IPS-18a (cell line): ENCODE measurements around the gene CDH11.

Source experiments
- H3K27ac ChIP-seq: one replicate; pipeline ENCODE4 v1.5.1; 2013; ENCODE audit warnings: low read length
- H3K27me3 ChIP-seq: one replicate; pipeline ENCODE4 v1.6.1; 2013; ENCODE audit warnings: mild to moderate bottlenecking, low read length; ENCODE audit not compliant: control insufficient read depth, insufficient read depth
- H3K36me3 ChIP-seq: one replicate; pipeline ENCODE4 v1.6.1; 2013; ENCODE audit warnings: low read depth, low read length; ENCODE audit not compliant: control insufficient read depth
- H3K4me1 ChIP-seq: one replicate; pipeline ENCODE4 v1.6.1; 2013; ENCODE audit warnings: low read depth, low read length; ENCODE audit not compliant: control insufficient read depth
- H3K4me3 ChIP-seq: one replicate; pipeline ENCODE4 v1.5.1; 2013; ENCODE audit warnings: low read length
- H3K9ac ChIP-seq: one replicate; pipeline ENCODE4 v1.6.1; 2013; ENCODE audit warnings: mild to moderate bottlenecking, low read length, moderate library complexity
- H3K9me3 ChIP-seq: one replicate; pipeline ENCODE4 v1.6.1; 2013; ENCODE audit warnings: low read depth, low read length; ENCODE audit not compliant: control insufficient read depth

The CDH11 gene

GRCh38 chr16:64947651-64948050 is 174.2 kb downstream of the CDH11 start:
- H3K9me3 ChIP-seq: no peaks in the 10 kb centered on the region
- H3K27me3 ChIP-seq: no peaks in the 10 kb centered on the region
- H3K4me3 ChIP-seq: no peak overlapping the region
- H3K9ac ChIP-seq: no peak overlapping the region
- no peak overlapping the region for H3K27ac ChIP-seq
- H3K4me1 ChIP-seq: no peaks in the 10 kb centered on the region
- no peaks in the 10 kb centered on the region for H3K36me3 ChIP-seq

- Histone ChIP-seq H3K9ac (no peak overlapping the region), H3K27me3 (no peaks in the 10 kb centered on the region), H3K36me3 (no peaks in the 10 kb centered on the region), H3K9me3 (no peaks in the 10 kb centered on the region), H3K4me3 (no peak overlapping the region), H3K27ac (no peak overlapping the region), H3K4me1 (no peaks in the 10 kb centered on the region)
These were observed 188.0 kb downstream of the CDH11 start for GRCh38 chr16:64933885-64934284.

GRCh38 chr16:64926476-64926875 is 195.4 kb downstream of the CDH11 start:
- Histone ChIP-seq H3K9me3 (peaks cover 20% of the 10 kb centered on the region), H3K36me3 (no peaks in the 10 kb centered on the region), H3K9ac (no peak overlapping the region), H3K27ac (no peak overlapping the region), H3K4me3 (no peak overlapping the region), H3K27me3 (no peaks in the 10 kb centered on the region), H3K4me1 (no peaks in the 10 kb centered on the region)

GRCh38 chr16:64925166-64925565 is 196.7 kb downstream of the CDH11 start:
- Histone ChIP-seq H3K9me3 (peaks cover 20% of the 10 kb centered on the region), H3K9ac (no peak overlapping the region), H3K27me3 (no peaks in the 10 kb centered on the region), H3K4me3 (no peak overlapping the region), H3K4me1 (no peaks in the 10 kb centered on the region), H3K27ac (no peak overlapping the region), H3K36me3 (no peaks in the 10 kb centered on the region)

- H3K4me1 ChIP-seq: no peaks in the 10 kb centered on the region
- H3K4me3 ChIP-seq: no peak overlapping the region
- no peak overlapping the region for H3K9ac ChIP-seq
- H3K27ac ChIP-seq: no peak overlapping the region
- H3K27me3 ChIP-seq: no peaks in the 10 kb centered on the region
- H3K9me3 ChIP-seq: peaks cover 20% of the 10 kb centered on the region
- no peaks in the 10 kb centered on the region for H3K36me3 ChIP-seq
These were observed 197.8 kb downstream of the CDH11 start for GRCh38 chr16:64924086-64924485.

GRCh38 chr16:64919929-64920607 is 201.8 kb downstream of the CDH11 start:
- peaks cover 2% of the 10 kb centered on the region for H3K9me3 ChIP-seq
- H3K27me3 ChIP-seq: no peaks in the 10 kb centered on the region
- no peaks in the 10 kb centered on the region for H3K4me1 ChIP-seq

GRCh38 chr16:64919141-64919540 is 202.7 kb downstream of the CDH11 start:
- H3K36me3 ChIP-seq: no peaks in the 10 kb centered on the region
- H3K27me3 ChIP-seq: no peaks in the 10 kb centered on the region

More at GRCh38 chr16:64919929-64920607, 201.8 kb downstream of the CDH11 start:
- Histone ChIP-seq H3K9ac (no peak overlapping the region), H3K27ac (no peak overlapping the region), H3K4me3 (no peak overlapping the region), H3K36me3 (no peaks in the 10 kb centered on the region)

GRCh38 chr16:64916051-64916450 is 205.8 kb downstream of the CDH11 start:
- Histone ChIP-seq H3K9ac (no peak overlapping the region), H3K9me3 (no peaks in the 10 kb centered on the region), H3K4me1 (no peaks in the 10 kb centered on the region), H3K4me3 (no peak overlapping the region), H3K27ac (no peak overlapping the region), H3K36me3 (no peaks in the 10 kb centered on the region), H3K27me3 (no peaks in the 10 kb centered on the region)

More at GRCh38 chr16:64919141-64919540, 202.7 kb downstream of the CDH11 start:
- Histone ChIP-seq H3K9me3 (peaks cover 2% of the 10 kb centered on the region), H3K27ac (no peak overlapping the region), H3K9ac (no peak overlapping the region), H3K4me1 (no peaks in the 10 kb centered on the region), H3K4me3 (no peak overlapping the region)

GRCh38 chr16:64910356-64910755 is 211.5 kb downstream of the CDH11 start:
- no peaks in the 10 kb centered on the region for H3K9me3 ChIP-seq
- no peak overlapping the region for H3K27ac ChIP-seq
- H3K4me3 ChIP-seq: no peak overlapping the region
- no peaks in the 10 kb centered on the region for H3K36me3 ChIP-seq
- no peaks in the 10 kb centered on the region for H3K27me3 ChIP-seq
- no peaks in the 10 kb centered on the region for H3K4me1 ChIP-seq
- no peak overlapping the region for H3K9ac ChIP-seq

- no peak overlapping the region for H3K27ac ChIP-seq
- H3K27me3 ChIP-seq: no peaks in the 10 kb centered on the region
- H3K4me3 ChIP-seq: no peak overlapping the region
- H3K9me3 ChIP-seq: no peaks in the 10 kb centered on the region
- no peaks in the 10 kb centered on the region for H3K4me1 ChIP-seq
- no peak overlapping the region for H3K9ac ChIP-seq
- no peaks in the 10 kb centered on the region for H3K36me3 ChIP-seq
These were observed 214.0 kb downstream of the CDH11 start for GRCh38 chr16:64907844-64908243.

GRCh38 chr16:64903770-64904169 is 218.1 kb downstream of the CDH11 start:
- no peaks in the 10 kb centered on the region for H3K9me3 ChIP-seq
- H3K36me3 ChIP-seq: no peaks in the 10 kb centered on the region
- H3K4me3 ChIP-seq: no peak overlapping the region
- no peaks in the 10 kb centered on the region for H3K4me1 ChIP-seq
- H3K9ac ChIP-seq: no peak overlapping the region
- H3K27ac ChIP-seq: no peak overlapping the region
- H3K27me3 ChIP-seq: no peaks in the 10 kb centered on the region

GRCh38 chr16:64900517-64900916 is 221.3 kb downstream of the CDH11 start:
- no peak overlapping the region for H3K4me3 ChIP-seq

More at GRCh38 chr16:64900517-64900916, 221.3 kb downstream of the CDH11 start:
- Histone ChIP-seq H3K27me3 (no peaks in the 10 kb centered on the region), H3K4me1 (no peaks in the 10 kb centered on the region), H3K9me3 (no peaks in the 10 kb centered on the region), H3K9ac (no peak overlapping the region), H3K27ac (no peak overlapping the region), H3K36me3 (no peaks in the 10 kb centered on the region)
